Medulla oblongata (tissue), 1 donor: ENCODE measurements around the gene DMRTB1.

Source experiments
- DNase-seq: peaks from one replicate; pipeline ENCODE4 v3.0.0-alpha.2; 2015; ENCODE audit errors: extremely low spot score

DMRTB1 gene

DNA sequence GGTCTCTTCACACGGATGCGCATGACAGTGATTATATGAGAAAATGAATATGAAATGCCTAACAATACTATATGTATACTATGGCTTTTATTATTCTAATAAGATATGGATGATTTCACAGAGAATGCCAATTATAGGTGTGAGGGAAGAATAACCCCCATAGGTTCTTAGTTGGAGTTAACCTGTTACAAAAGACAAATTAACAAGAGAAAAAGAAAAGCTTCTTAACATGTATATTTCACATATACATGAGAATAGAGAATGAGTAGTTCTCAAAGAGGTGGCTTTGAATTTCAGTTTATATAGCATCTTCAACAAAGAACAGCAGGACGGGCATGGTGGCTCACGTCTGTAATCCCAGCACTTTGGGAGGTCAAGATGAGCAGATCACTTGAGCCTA lies 24.0 kb upstream of the DMRTB1 start:
- DNase-seq, result no peak

DNA sequence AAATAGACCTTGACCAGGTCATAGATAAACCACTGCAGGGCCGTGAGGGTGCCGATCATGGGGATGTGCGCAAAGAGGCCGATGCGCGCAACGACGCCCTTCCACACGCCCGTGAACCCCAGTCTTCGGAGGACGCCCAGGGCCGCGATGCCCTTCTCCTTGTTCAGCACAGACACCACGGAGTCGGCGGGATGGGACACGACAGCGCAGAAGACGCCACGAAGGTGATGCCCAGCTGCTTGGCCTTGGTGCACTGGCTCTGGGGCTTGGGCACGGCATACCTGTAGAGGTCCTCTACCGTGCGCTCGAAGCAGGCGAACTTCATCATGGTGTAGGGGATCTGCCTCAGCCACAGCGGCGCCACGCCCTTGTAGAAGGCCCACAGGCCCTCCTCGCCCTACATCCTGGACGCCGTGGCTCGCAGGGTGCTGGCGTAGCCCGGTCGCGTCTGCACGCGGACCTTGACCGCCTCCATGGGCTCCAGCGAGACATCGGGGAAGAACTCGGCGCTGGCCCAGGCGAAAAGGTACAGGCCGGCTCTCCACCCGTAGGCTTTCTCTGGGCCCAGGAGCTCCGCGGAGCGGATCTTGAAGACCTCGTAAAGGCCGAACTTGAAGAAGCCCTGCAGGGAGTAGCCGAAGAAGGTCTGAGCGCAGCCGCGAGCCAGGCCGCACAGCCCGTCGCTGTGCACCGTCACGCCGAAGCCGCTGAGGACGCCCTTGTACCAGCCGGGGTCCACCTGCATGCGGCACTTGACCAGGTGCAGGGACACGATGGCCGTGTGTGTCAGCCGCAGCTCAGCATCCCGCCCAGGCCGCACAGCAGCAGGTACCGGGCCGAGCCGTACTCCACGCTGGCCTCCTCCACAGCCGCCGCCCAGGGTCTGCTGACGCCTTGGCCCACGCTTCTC lies 20.5 kb upstream of the DMRTB1 start:
- no peak for DNase-seq

DNA sequence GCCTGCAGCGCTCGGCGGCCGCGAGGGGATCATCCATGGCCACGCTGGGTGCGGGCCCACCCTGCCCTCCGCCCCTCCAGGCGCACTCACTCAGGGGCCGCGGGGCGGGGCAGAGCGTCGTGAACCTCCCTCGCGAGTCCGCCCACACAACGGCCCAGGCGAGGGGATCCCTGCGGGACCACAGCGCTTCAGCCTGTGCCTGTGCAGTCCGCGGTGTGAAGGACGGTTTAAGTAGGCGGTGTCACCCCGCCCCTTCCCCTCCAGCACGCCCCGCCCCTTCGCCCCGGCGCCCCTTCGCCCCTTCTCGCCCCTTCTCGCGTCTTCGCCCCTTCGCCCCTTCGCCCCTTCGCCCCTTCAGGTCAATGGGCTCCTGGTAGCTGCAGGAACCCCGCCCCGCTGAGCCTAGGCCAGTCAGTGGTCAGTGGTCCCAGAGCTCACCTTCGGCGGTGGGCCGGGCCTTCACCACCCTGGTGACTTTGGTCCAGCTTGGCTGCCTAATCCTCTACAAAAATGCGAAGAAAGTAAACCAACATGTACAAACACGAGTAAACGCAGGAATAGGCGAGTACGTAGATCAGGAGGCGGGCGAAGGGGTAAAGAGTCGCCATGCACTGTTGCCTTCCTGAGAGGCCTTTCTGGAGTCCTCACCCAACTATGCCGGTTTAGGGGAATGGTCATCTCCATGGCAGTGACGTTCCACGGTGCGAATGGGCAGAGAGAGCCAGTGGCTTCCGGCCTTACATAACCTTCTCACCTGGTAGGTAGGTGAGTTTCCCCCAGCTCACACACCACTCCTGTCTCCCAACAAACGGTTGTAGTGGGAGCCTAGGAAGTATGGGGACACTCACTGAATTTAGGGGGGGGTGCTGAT lies 19.6 kb upstream of the DMRTB1 start:
- DNase-seq, result no peak

DNA sequence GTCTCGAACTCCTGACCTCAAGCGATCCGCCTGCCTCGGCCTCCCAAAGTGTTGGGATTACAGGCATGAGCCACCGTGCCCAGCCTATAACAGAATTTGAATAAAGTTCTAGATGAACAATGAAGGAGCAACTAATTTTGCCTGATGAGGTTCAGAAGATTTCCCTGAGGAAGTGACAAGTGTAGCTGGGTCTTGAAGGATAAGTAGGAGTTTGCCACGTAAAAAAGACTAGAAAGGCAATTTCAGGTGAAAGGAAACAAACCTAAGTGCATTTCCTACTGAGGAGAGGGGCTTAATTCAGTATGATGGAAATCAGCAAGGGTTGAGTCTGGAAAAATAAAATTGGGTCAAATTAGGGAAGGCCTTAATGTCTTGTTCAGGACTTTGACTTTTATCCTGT lies 18.6 kb upstream of the DMRTB1 start:
- DNase-seq, result no peak

DNA sequence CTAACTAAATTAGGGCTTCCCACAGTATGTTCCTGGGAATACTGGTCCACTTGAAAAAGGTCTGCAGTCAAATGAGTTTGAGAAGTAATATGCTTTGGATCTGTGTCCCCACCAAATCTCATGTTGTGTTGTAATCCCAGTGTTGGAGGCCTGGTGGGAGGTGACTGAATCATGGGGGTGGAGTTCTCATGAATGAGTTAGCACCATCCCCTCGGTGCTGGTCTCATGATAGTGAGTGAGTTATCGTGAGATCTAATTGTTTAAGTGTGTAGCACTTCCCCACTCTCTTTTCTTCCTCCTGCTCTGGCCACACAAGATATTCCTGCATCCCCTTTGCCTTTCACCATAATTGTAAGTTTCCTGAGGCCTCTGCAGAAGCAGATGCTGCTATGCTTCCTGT lies 16.9 kb upstream of the DMRTB1 start:
- DNase-seq, result no peak

DNA sequence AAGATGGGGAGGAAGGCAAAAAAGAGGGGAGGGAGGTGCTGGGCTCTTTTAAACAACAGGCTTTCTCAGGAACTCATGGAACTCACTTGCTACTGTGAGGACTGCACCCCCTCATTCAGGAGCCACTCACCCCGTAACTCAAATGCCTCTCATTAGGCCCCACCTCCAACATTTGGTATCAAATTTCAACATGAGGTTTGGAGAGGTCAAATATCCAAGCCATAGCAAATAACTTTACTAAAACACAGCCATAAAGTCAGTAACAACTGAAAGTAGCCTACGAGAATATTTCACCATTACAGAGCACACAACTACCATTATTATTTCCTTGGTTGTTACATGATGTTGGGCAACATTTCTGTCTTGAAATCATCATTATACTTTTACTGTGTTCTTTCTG lies 13.1 kb upstream of the DMRTB1 start:
- no peak for DNase-seq

DNA sequence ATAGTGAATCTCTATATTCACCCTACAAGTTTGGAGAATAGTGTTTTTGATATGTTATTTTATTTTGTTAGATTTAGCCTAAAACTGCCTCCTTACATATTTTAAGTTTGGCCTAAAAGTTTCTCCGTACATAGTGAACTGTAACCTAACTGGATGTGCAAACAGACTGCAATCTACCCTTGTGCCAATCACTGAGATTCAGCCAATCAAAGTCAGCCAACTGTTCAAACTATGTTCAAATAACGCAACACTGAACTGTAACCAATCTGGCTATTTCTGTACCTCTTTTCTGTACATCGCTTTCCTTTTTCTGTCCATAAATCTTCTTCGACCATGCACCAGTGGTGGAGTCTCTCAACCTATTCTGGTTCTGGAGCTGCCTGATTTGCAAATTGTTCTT lies 11.8 kb upstream of the DMRTB1 start:
- DNase-seq, result no peak

DNA sequence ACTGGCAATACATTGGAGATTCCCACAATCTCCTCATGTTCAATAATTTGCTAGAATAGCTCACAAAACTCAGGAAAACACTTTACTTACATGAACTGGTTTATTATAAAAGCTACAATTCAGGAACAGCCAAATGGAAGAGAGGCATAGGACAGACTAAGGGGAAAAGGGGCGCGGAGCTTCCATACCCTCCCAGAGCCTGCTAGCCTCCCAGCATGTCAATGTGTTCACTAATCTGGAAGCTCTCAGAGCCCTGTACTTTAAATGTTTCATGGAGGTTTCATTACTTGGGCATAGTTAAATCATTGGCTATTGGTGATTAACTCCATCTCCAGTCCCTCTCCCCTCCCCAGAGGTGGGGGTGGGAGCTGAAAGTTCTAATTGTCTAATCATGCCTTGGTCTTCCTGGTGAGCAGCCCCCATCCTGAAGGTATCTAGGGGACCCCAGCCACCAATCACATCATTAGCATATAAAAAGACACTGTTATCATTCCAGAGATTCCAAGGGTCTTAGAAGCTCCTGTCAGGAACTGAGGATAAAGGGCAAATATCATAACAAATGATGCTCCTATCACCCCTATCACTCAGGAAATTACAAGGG lies 10.9 kb upstream of the DMRTB1 start:
- DNase-seq, result no peak

DNA sequence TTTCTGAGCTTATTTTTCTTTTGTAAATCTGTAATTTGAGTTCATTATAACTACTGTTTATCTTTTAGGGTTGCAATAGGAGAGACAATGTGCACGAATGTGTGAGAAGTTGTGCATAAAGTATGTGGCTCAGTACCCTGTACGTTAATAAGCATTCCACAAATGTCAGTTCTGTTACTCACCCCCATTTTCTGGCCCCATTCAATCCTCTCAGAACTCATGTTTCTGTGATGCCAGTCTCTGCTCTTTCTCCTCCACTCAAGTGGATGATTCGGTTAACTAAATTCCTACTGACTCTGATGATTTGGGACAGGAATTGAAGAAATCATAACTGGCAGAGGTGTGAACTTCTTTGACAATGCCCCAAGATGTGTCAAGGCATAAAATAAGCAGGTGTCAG lies 10.2 kb upstream of the DMRTB1 start:
- DNase-seq, result no peak

DNA sequence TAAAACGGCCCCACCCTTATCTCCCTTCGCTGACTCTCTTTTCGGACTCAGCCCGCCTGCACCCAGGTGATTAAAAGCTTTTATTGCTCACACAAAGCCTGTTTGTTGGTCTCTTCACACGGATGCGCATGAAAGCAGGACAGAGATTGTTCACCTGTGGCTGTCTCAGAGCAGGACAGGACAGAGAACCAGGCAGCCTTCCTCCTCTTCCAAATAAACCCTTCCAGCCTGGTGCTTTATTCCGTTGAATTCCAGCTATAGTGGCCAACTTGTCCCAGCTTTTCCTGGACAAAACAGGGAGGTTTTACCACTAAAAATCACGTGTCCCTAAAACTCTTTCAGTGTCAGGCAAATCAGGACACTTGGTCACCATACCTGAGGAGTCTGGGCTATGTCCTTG lies 9.5 kb upstream of the DMRTB1 start:
- DNase-seq, result no peak

DNA sequence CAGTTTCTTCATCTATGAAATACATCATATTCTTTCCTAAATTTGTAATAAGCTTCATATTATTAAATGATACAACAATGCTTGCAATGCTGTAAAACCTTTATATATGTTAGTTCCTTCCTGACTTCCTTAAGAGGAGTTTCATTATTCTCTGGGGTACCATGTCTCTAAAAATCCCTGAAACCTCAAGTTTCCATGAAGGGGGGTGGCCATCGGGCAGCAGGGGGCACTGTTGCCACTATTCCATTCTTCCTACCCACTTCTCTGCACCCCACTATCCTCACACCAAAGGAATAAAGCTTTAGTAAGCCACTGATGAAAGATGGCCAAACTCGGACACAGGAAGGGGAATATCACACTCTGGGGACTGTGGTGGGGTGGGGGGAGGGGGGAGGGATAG lies 9.0 kb upstream of the DMRTB1 start:
- DNase-seq, result no peak

DNA sequence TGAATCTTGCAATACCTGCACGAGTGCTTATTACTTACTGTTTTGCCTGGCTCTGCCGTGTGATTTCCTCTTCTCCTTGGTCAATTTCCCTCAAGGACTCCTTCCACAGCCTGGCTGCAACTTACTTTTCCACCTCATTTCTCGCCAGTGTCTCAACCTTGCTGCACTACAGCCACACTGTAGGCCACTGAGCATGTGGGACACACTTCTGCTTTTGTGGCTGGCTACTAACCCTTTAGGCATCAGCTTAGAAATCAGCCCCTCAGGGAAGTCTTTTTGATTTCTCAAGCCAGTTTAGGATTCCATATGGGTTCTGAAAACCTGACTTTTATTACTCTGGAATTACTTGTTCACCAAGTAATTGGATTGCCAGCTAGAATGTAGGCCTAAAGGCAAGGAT lies 5.2 kb upstream of the DMRTB1 start:
- DNase-seq, result no peak

DNA sequence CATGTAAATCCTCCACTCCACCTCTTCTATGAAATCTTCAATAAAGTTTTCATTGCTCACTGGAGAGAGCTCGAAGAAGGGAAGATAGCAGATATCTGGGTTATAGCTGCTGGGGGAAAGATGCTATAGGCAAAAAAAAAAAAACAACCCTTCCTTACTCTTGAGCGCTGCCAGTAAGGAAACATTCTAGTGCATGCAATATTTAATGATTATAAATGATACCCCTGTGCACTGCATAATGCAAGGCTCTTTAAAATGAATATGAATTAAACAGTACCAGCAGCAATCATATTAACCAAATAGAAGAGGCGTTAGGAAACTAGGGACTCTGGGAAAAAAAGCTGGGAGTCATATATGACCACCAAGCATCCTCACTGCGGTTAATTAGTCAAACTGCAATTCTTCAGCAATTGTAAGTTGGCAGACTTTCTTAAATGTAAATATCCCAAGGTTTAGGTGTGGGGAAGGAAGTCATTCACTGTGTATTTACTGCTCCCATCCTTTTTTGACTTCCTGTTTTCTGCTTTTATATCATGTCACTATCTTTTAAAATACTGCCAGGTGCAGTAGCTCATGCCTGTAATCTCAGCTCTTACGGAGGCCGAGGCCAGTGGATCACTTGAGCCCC lies 3.7 kb upstream of the DMRTB1 start:
- DNase-seq, result no peak

DNA sequence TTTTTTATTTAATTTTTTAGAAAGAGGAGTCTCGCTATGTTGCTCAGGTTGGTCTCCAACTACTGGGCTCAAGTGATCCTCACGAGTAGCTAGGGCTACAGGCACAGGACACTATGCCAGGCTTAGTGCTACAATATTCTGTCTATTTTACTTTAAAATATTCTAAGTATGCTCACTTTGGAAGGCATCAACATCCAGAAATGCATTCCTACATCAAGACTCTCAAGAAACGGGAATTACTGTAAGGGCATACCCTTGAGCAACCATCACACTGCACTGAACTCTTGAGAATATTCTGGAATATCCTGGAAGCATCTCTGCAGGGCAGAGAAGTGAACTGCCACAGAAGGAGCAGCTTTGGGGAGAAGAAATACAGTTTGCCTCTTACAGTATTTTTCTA lies 565 bp upstream of the DMRTB1 start:
- no peak for DNase-seq

DNA sequence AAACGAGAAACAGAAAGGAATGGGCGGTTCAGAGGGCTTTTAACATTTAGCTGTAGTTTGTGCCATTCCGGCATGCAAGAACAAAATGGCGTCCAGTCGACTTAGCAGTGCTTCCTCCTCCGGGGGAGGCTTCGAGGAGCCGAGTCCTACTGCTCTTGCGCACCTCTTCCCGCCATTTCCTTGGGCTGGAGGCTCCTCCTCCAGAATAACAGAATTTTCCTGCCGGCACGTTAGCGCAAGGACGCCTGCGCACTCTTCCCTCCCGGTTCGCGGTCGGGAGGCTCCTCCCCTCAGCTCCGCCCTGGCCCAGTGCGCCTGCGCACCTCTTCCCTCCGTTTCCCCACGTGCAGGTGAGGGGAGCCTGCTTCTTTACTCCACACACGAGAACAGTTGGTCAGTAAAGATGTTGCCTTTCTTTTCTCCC lies 1.0 kb downstream of the DMRTB1 start:
- no peak for DNase-seq

DNA sequence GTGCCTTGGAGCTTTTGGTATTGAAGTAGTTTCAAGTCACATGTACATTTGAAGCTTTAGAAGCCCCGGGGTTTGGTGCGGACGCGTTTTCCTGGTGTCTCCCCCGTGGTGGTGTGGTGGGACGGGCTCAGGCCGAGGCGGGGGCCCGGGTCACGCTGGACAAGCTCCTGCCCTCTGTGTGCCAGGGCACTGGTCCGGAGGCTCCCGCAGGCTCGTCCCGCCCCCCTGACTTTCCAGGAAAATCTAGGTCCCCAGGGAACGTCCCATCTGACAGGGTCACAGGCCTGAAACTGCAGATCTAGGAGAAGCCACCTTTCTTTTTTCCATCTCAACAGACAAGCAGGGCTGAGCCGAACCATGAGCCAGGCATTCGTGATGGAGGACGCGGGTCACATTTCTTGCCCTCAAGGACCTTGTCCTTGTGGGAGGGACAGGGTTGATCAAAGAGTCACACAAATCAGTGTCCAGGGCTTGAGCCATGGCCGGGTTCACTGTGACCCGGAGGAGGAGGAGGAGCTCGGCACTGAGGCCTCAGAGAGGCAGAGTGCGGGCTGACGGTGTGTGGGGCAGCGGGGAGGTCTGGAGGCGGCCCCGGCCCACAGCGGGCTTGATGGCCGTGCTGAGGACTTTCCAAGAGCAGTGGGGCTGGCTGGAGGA lies 1.6 kb downstream of the DMRTB1 start:
- DNase-seq, result no peak

DNA sequence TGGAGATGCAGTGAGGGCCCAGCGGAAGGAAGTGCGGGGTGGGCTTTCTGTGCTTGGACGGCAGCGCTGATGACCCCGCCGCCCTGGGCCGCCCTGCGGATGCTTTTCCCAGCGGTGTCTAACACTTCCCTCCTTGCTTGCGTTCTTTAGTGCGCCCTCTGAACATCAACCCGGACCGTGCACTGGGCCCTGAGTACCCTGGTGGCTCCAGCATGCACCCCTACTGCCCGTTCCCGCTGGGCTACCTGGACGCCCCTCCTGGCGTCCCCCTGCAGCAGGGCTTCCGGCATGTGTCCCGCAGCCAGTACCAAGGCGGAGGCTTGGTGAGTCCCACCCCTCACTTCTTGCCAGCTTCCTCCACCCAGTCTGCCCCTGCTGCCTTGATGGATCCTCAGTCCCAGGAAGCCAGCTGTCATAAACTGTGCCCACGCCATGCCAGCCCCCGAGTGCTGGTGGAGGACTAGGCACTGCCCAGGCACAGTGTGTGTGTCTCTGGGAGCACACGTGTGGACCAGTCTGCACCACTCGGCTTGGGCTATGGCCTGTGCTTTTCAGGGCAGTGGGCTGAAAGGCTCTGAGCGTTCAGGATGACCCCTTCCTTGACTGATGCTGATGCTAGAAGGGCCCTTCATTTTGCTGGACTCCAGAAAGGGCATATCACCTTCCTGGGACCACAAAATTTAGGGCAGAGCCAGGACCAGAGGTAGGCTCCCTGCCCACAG lies 2.3 kb downstream of the DMRTB1 start:
- DNase-seq, result no peak

DNA sequence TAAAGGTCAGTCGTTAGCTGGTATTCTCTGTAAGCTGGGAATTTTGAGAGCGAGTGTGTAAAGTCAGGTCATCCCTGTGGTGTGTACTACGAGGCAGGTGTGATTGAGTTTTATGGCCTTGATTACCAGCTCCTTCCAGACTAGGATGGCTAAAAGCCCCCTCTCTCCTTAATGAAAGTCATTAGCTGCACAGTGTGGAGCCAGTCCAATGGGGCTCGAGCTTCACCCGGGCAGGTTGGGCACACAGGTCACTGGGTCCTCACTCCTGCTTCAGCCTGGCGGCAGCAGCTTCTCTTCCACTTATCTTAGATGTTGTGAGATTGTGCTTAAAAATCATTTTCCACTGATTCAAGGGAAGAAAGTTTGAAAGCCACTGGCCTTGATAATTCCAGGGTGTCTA lies 3.0 kb downstream of the DMRTB1 start:
- no peak for DNase-seq

DNA sequence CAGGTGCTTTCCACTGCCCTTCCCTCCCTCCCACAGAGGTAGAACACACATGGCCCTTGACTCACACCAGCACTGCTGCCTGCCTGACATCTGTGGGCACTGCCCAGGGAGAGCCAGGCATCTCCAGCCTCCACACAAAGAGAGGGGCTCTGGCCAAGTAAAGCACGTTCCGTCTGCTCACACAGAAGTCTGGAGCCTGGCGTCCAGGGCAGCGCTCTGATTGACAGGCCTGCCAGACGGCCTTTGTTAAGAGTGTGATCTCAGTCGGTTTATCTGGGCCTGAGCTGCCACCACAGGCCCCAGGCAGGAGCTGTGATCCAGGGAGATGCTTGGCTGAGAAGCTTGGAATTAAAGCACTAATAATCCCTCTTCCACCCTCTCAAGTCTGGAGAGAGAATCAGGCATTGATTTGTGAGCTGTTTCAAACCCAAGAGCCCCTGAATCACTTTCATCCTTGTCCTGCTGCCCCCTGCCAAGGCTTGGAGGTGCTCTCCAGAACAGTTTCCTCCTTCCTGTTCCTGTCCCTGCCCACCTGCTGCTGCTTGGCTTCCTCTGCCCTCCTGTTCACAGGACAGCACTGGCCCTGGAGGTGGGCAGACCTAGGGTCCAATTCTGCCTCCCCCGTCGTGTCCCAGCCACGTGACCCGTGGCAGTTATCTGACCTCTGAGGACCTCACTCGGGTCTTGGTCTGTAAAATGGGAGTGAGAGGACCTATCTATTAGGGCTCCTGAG lies 3.7 kb downstream of the DMRTB1 start:
- DNase-seq, result no peak
